K562 (cell line): Measurements from ENCODE around the gene CBL. TPM values are rescaled to one million over a fixed set of nuclear protein-coding genes. Genes with fewer than 3 reads are reported as not detected.

Experiments used
- ATF4 ChIP-seq: fragments of 450-650 bp; formaldehyde crosslinking; IDR thresholded peaks from 2 replicates; pipeline ENCODE4 v1.4.0; 2022; ENCODE audit warnings: mild to moderate bottlenecking, moderate library complexity
- E2F3 ChIP-seq: fragments of 250-450 bp; sonication (Bioruptor Pico); IDR thresholded peaks from 2 replicates; pipeline ENCODE4 v1.4.0; 2020; ENCODE audit warnings: mild to moderate bottlenecking
- E4F1 ChIP-seq: fragments of 250-450 bp; sonication (Bioruptor Pico); IDR thresholded peaks from 2 replicates; pipeline ENCODE4 v1.5.0; 2021; ENCODE audit warnings: mild to moderate bottlenecking, borderline replicate concordance
- EHMT2 ChIP-seq: fragments of 450-650 bp; IDR thresholded peaks from 2 replicates; pipeline ENCODE4 v1.6.1; 2018; ENCODE audit warnings: antibody characterized with exemption
- HCFC1 ChIP-seq: IDR thresholded peaks from 2 replicates; pipeline ENCODE4 v1.6.1; 2012; ENCODE audit warnings: low read depth, low read length, improper control_type of control experiment
- HDGF ChIP-seq: fragments of 450-650 bp; IDR thresholded peaks from 2 replicates; pipeline ENCODE4 v1.6.1; 2016
- HNRNPH1 ChIP-seq: fragments of 200-400 bp; formaldehyde crosslinking; optimal IDR thresholded peaks from 2 replicates; pipeline ENCODE3; 2017; ENCODE audit warnings: low read depth, mild to moderate bottlenecking, low read length, moderate library complexity
- L3MBTL2 ChIP-seq: fragments of 450-650 bp; IDR thresholded peaks from 2 replicates; pipeline ENCODE4 v1.6.1; 2016; ENCODE audit warnings: mild to moderate bottlenecking, moderate library complexity
- MITF ChIP-seq: IDR thresholded peaks from 2 replicates; pipeline ENCODE4 v1.6.1; 2014; ENCODE audit warnings: antibody characterized with exemption
- PPARD ChIP-seq: fragments of 250-450 bp; sonication (Bioruptor Pico); IDR thresholded peaks from 2 replicates; pipeline ENCODE4 v1.8.0; 2022; ENCODE audit warnings: inconsistent platforms, mild to moderate bottlenecking, moderate library complexity
- PTBP1 ChIP-seq: fragments of 200-400 bp; formaldehyde crosslinking; IDR thresholded peaks from 2 replicates; pipeline ENCODE4 v1.6.1; 2017; ENCODE audit warnings: low read depth, low read length
- RAD21 ChIP-seq, 2 experiments: fragments of 250-450 bp in 1 of 2; fragments of 450-650 bp in 1 of 2; sonication (Bioruptor Pico) in 1 of 2; formaldehyde crosslinking in 1 of 2; IDR thresholded peaks in 1 of 2; conservative IDR thresholded peaks in 1 of 2; 2 replicates each; pipeline versions ENCODE4 v1.4.0 to v1.8.0; 2020 to 2022; ENCODE audit warnings: mild to moderate bottlenecking in 2 of 2, moderate library complexity in 1 of 2
- SIX5 ChIP-seq, 2 experiments: IDR thresholded peaks; 2 replicates each; pipeline ENCODE4 v1.6.1; 2011; ENCODE audit warnings: low read length in 2 of 2, borderline replicate concordance in 1 of 2, low read depth in 1 of 2, mild to moderate bottlenecking in 1 of 2, moderate library complexity in 1 of 2; ENCODE audit not compliant: insufficient read depth in 1 of 2
- SMARCC2 ChIP-seq: fragments of 450-650 bp; IDR thresholded peaks from 2 replicates; pipeline ENCODE4 v1.6.1; 2017; ENCODE audit warnings: antibody characterized with exemption, moderate library complexity, mild to moderate bottlenecking, low read depth
- SRF ChIP-seq, 2 experiments: fragments of 250-450, 450-650 bp in 1 of 2; sonication (Bioruptor Pico) in 1 of 2; sonication (generic) in 1 of 2; formaldehyde crosslinking; IDR thresholded peaks; 2 replicates each; pipeline versions ENCODE4 v1.5.0 to v1.5.1; 2020 to 2022; ENCODE audit warnings: mild to moderate bottlenecking in 1 of 2, missing genetic modification reagents in 1 of 2
- TAF9B ChIP-seq: fragments of 450-650 bp; IDR thresholded peaks from 2 replicates; pipeline ENCODE4 v1.6.1; 2018; ENCODE audit warnings: mild to moderate bottlenecking; ENCODE audit not compliant: partially characterized antibody
- THAP7 ChIP-seq: fragments of 250-450 bp; sonication (Bioruptor Pico); IDR thresholded peaks from 2 replicates; pipeline ENCODE4 v1.5.0; 2021
- TOE1 ChIP-seq, 2 experiments: fragments of 450-650 bp in 1 of 2; sonication (generic) in 1 of 2; formaldehyde crosslinking in 1 of 2; IDR thresholded peaks; 2 replicates each; pipeline versions ENCODE4 v1.7.1 to v1.8.0; 2016 to 2022; ENCODE audit warnings: borderline replicate concordance in 2 of 2, mild to moderate bottlenecking in 2 of 2, antibody characterized with exemption in 1 of 2, inconsistent platforms in 1 of 2, low read depth in 1 of 2, missing genetic modification reagents in 1 of 2, moderate library complexity in 1 of 2
- U2AF2 ChIP-seq: fragments of 200-400 bp; formaldehyde crosslinking; optimal IDR thresholded peaks from 2 replicates; pipeline ENCODE3; 2017; ENCODE audit warnings: low read depth, mild to moderate bottlenecking, low read length
- ZBTB7A ChIP-seq: IDR thresholded peaks from 2 replicates; pipeline ENCODE4 v1.6.1; 2011; ENCODE audit warnings: low read depth, mild to moderate bottlenecking, low read length, moderate library complexity, borderline replicate concordance; ENCODE audit not compliant: control insufficient read depth
- ZNF12 ChIP-seq: sonication (generic); formaldehyde crosslinking; IDR thresholded peaks from 2 replicates; pipeline ENCODE4 v1.4.0; 2020; ENCODE audit warnings: mild to moderate bottlenecking, missing genetic modification reagents
- ZNF24 ChIP-seq: fragments of 450-650 bp; IDR thresholded peaks from 2 replicates; pipeline ENCODE4 v1.6.1; 2016
- ZNF75A ChIP-seq: fragments of 450-650 bp; formaldehyde crosslinking; IDR thresholded peaks from 2 replicates; pipeline ENCODE4 v1.4.0; 2020; ENCODE audit warnings: mild to moderate bottlenecking
- ZNF79 ChIP-seq: fragments of 250-450 bp; sonication (Bioruptor Pico); IDR thresholded peaks from 2 replicates; pipeline ENCODE4 v1.4.0; 2020; ENCODE audit warnings: low read depth, mild to moderate bottlenecking, moderate library complexity
- polyA plus RNA-seq, 8 experiments: library from polyadenylated mRNA; depleted of rRNA in 4 of 8; stranded (reverse) in 5 of 8; unstranded in 3 of 8; fragments of >200 nt; fragmentation: Nextera tagmentation in 2 of 8; fragmentation: Illumina TruSeq in 1 of 8; extraction: Ambion mirVana in 2 of 8; extraction: Trizol in 1 of 8; gene quantifications; 2 replicates each; pipeline versions ENCODE4 v1.2.1 to v1.2.3, GENCODE V29; 2011 to 2014; ENCODE audit warnings: inconsistent platforms in 1 of 8, missing spikeins in 1 of 8
- total RNA-seq, 7 experiments: library from RNA; depleted of rRNA in 6 of 7; stranded (reverse); fragments of >200 nt in 6 of 7; fragmentation: Illumina TruSeq in 2 of 7; extraction: Trizol in 2 of 7; gene quantifications; 2 replicates each; pipeline versions ENCODE4 v1.2.1 to v1.2.3, GENCODE V29; 2011 to 2021; ENCODE audit warnings: low replicate concordance in 1 of 7

The CBL gene
- total and polyA plus RNA-seq, 9 of the 15 experiments (the other 6 are each of a cell fraction or from before 2014, with no cell fraction given) = 3.2 to 24.9 (median 9.9) TPM

GRCh38 chr11:119338318-119338890 lies 132.3 kb downstream of the CBL start (continued):
- no peak for TF ChIP-seq E4F1
- TF ChIP-seq SMARCC2 = no peak
- no peak for TF ChIP-seq HDGF
- TF ChIP-seq U2AF2 = no peak
- no peak for TF ChIP-seq TAF9B
- 0 out of 2 replicates have a peak, but pooled peaks have one; percentile 13 for TF ChIP-seq MITF
- 0 out of 2 replicates have a peak, but pooled peaks have one; percentile 16 for TF ChIP-seq L3MBTL2
- TF ChIP-seq TOE1 (IDR thresholded peaks at IDR 0.05; ENCODE audit: borderline replicate concordance) = no peak
- TF ChIP-seq TOE1 (CRISPR knock-in tag; IDR thresholded peaks at IDR 0.05; ENCODE audit: borderline replicate concordance, low read depth) = no peak
- no peak for TF ChIP-seq SIX5 (IDR thresholded peaks at IDR 0.05; ENCODE audit: borderline replicate concordance in 1 of 2, insufficient read depth in 1 of 2, low read depth in 1 of 2, low read length in 2 of 2)
- no peak for TF ChIP-seq HCFC1
- no peak for TF ChIP-seq PPARD (CRISPR knock-in tag)
- TF ChIP-seq THAP7 = no peak
- TF ChIP-seq SRF (CRISPR knock-in tag; IDR thresholded peaks at IDR 0.05) = no peak
- TF ChIP-seq ATF4 (CRISPR knock-in tag) = no peak
- no peak for TF ChIP-seq EHMT2
- peak; percentile 24; the same call in 1 of the 2 replicates for TF ChIP-seq ZBTB7A
- no peak for TF ChIP-seq ZNF12 (CRISPR knock-in tag)
- no peak for TF ChIP-seq ZNF24
- no peak for TF ChIP-seq ZNF75A (CRISPR knock-in tag)
- no peak for TF ChIP-seq PTBP1
- TF ChIP-seq RAD21 (CRISPR knock-in tag; conservative IDR thresholded peaks at IDR 0.05 in 1 of 2, IDR thresholded peaks at IDR 0.05 in 1 of 2) = peak; percentile 65 to 69
- no peak for TF ChIP-seq ZNF79
- TF ChIP-seq HNRNPH1 = no peak
- no peak for TF ChIP-seq E2F3 (CRISPR knock-in tag)
